Uterus (tissue), 2 donors: ENCODE data around the gene IGSF5.

Experiments
- CTCF ChIP-seq, 4 experiments: fragments of 200-600 bp in 2 of 4; fragments of 450-650 bp in 2 of 4; sonication (generic) in 2 of 4; IDR thresholded peaks; one replicate each; pipeline ENCODE4 v1.5.1; 2016 to 2019; ENCODE audit warnings: antibody characterized with exemption in 4 of 4, mild to moderate bottlenecking in 2 of 4, moderate library complexity in 1 of 4
- POLR2A ChIP-seq, 2 donors: fragments of 450-650 bp; IDR thresholded peaks; one replicate each; pipeline ENCODE4 v1.6.1; 2016; ENCODE audit warnings: antibody characterized with exemption in 2 of 2, mild to moderate bottlenecking in 1 of 2, moderate library complexity in 1 of 2

- TF ChIP-seq CTCF (IDR thresholded peaks at IDR 0.05), result no peak
- no peak for TF ChIP-seq POLR2A (IDR thresholded peaks at IDR 0.05)
These were observed 98.9 kb downstream of the IGSF5 start for GRCh38 chr21:39843916-39844315.
